Measurements from ENCODE around the gene MRFAP1L1. TPM values are rescaled to one million over a fixed set of nuclear protein-coding genes. Genes with fewer than 3 reads are reported as not detected.

MRFAP1L1 gene
- total RNA-seq, 2 experiments from 2014 or later = 26.6 to 27.0 TPM

GRCh38 chr4:6697131-6697530 lies 12.5 kb downstream of the MRFAP1L1 start:
- Histone ChIP-seq H3K36me3 (ENCODE audit: insufficient read depth, low read length) (peaks cover 3% of the 10 kb centered on the region), H3K4me1 (ENCODE audit: insufficient read depth, low read length) (peaks cover 84% of the 10 kb centered on the region), H3K27me3 (ENCODE audit: control insufficient read depth in 1 of 2, insufficient read depth in 2 of 2, low read length in 2 of 2) (no peaks in the 10 kb centered on the region), H3K4me3 (ENCODE audit: low read length) (no peak overlapping the region), H3K9me3 (ENCODE audit: control insufficient read depth in 1 of 2, insufficient read depth in 1 of 2, low read length in 2 of 2) (no peaks in the 10 kb centered on the region), H3K27ac (ENCODE audit: low read depth in 1 of 2, low read length in 2 of 2) (peak overlapping the region; percentile 75 to 83)
- ATAC-seq (ENCODE audit: poor library complexity) = no peak
- H3K4me3 Mint-ChIP-seq = peak overlapping the region; percentile 0
- TF ChIP-seq CTCF (IDR thresholded peaks at IDR 0.05) = no peak
- ChIA-PET CTCF (interaction anchor here (1.2 to 2.1 kb wide), 3 partner anchors 12 to 176 kb away, joined by 3 to 24 read pairs (median 4); partner anchors contain the start of gene MRFAP1L1), POLR2A (interaction anchor here (1.0 to 4.7 kb wide), 13 partner anchors 9 to 371 kb away, joined by 3 to 167 read pairs (median 9); partner anchors contain the start of genes BLOC1S4, GRPEL1, MRFAP1 and MRFAP1L1)
- intact Hi-C loops (cut with DNase I, micrococcal nuclease) = loop anchor here in 1 of 2 experiments (2.0 kb wide), 1 partner anchor 20 kb away; the partner anchor contains the start of gene BLOC1S4
- peaks cover 78% of the 10 kb centered on the region for H3K4me1 Mint-ChIP-seq (ENCODE audit: low read depth)
- H3K27ac Mint-ChIP-seq = peak overlapping the region; percentile 89
- DNase-seq = no peak
- H3K27me3 Mint-ChIP-seq = no peaks in the 10 kb centered on the region
- H3K9me3 Mint-ChIP-seq = no peaks in the 10 kb centered on the region
- H3K36me3 Mint-ChIP-seq (ENCODE audit: low read depth) = peaks cover 22% of the 10 kb centered on the region

GRCh38 chr4:6696611-6697010 lies 13.1 kb downstream of the MRFAP1L1 start:
- H3K4me1 Mint-ChIP-seq (ENCODE audit: low read depth) = peaks cover 79% of the 10 kb centered on the region

More at GRCh38 chr4:6696611-6697010, 13.1 kb downstream of the MRFAP1L1 start:
- Histone ChIP-seq H3K4me3 (ENCODE audit: low read length) (peak overlapping the region; percentile 1), H3K4me1 (ENCODE audit: insufficient read depth, low read length) (peaks cover 89% of the 10 kb centered on the region), H3K9me3 (ENCODE audit: control insufficient read depth in 1 of 2, insufficient read depth in 1 of 2, low read length in 2 of 2) (no peaks in the 10 kb centered on the region), H3K36me3 (ENCODE audit: insufficient read depth, low read length) (peaks cover 3% of the 10 kb centered on the region), H3K27ac (ENCODE audit: low read depth in 1 of 2, low read length in 2 of 2) (peak overlapping the region; percentile 75 to 83), H3K27me3 (ENCODE audit: control insufficient read depth in 1 of 2, insufficient read depth in 2 of 2, low read length in 2 of 2) (no peaks in the 10 kb centered on the region)
- H3K27me3 Mint-ChIP-seq = no peaks in the 10 kb centered on the region
- ChIA-PET CTCF (interaction anchor here (1.2 to 2.1 kb wide), 3 partner anchors 13 to 177 kb away, joined by 3 to 24 read pairs (median 4); partner anchors contain the start of gene MRFAP1L1), POLR2A (interaction anchor here (0.6 to 4.7 kb wide), 18 partner anchors 9 to 371 kb away, joined by 3 to 167 read pairs (median 5); partner anchors contain the start of genes BLOC1S4, GRPEL1, KIAA0232 and MRFAP1)
- peak overlapping the region; percentile 39 for H3K4me3 Mint-ChIP-seq
- intact Hi-C loops (cut with DNase I, micrococcal nuclease) = loop anchor here in 1 of 2 experiments (1.0 to 2.0 kb wide), 2 partner anchors 13 to 20 kb away; partner anchors contain the start of genes BLOC1S4 and MRFAP1L1
- peaks cover 18% of the 10 kb centered on the region for H3K36me3 Mint-ChIP-seq (ENCODE audit: low read depth)
- no peak for TF ChIP-seq CTCF (IDR thresholded peaks at IDR 0.05)
- H3K9me3 Mint-ChIP-seq = no peaks in the 10 kb centered on the region
- peak; percentile 61 for ATAC-seq (ENCODE audit: poor library complexity)
- H3K27ac Mint-ChIP-seq = peak overlapping the region; percentile 89
- peak in 2 of 14 experiments; percentile 26 to 47 for DNase-seq

Data from CD4-positive, alpha-beta T cell (primary cell).